ENCODE data around the gene PER1.
"Not testable (repeated sequence)": the region's sequence is repeated elsewhere in the genome, so short reads cannot be mapped to it uniquely, and the experiment has no call there.

The PER1 gene

DNA sequence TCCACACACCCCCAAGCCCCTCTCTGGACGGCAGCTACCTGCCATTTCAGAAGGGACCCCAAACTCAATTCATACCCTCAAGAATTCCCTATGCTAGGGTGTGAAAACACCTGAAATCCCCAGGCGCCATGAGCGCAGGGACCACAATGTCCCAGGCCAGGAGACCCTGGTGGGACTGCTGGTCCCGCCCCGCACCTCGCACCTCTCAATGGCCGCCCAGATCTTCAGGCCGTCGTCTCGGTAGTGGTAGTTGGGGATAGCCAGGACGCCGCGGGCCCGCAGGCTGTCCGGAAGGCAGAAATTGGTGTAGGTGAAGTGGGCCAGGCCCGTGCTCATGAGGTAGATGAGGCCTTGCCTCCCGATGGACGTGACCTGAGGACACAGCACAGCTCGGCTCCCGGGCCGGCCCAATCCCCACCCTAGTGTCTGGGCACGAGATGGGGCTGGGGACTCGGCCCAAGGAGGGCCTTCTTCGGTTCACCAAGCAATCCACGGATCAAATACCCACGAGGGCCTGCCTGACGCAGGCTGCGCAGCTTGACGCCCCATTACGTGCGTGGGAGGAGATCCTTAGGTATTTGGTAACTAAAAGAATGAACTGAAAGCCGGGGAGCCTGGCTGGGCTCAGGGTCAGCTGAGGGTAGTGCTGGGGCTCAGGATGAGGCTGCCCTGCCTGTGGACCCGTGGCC is 43.1 kb downstream of the PER1 start:
- Mint-ChIP-seq H3K27me3 (ENCODE audit: low read depth) (peaks cover 83% of the 10 kb centered on the region), H3K4me3 (peak overlapping the region in 1 of 3 experiments; percentile 50), H3K27ac (no peak overlapping the region), H3K4me1 (peaks cover 18% of the 10 kb centered on the region), H3K36me3 (ENCODE audit: low read depth) (no peaks in the 10 kb centered on the region), H3K9me3 (no peaks in the 10 kb centered on the region)
- TF ChIP-seq CTCF (IDR thresholded peaks at IDR 0.05; ENCODE audit: unreplicated experiment in 3 of 3): no peak

- H3K27ac Mint-ChIP-seq; H3K36me3 Mint-ChIP-seq (ENCODE audit: low read depth); H3K9me3 Mint-ChIP-seq; H3K4me3 Mint-ChIP-seq: not testable (repeated sequence)
- Mint-ChIP-seq H3K4me1 (peaks cover 18% of the 10 kb centered on the region), H3K27me3 (ENCODE audit: low read depth) (peaks cover 69% of the 10 kb centered on the region)
These were observed 45.2 kb downstream of the PER1 start for GRCh38 chr17:8106980-8107379.

DNA sequence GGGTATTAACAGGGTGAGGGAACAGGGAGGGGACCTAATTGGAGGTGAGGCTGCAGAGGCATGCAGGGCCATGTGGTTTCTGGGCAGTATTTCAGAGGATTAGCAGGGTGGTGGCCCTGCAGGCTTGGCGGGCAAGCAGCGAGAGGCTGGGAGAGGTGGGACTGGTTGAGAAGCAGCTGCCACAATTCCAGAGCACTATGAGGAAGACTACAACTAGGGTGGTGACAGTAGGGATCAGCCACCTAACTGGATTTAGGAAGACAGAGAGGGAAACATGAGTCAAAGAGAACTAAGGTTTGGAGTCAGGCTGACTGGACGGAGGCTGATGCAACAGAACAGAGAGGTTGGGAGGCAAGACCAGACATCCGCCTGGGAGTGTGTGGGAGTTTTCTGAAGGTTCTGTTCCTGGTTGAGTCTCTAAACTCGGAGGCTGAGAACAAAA is 46.2 kb downstream of the PER1 start:
- Mint-ChIP-seq H3K4me1 (peaks cover 15% of the 10 kb centered on the region), H3K9me3 (no peaks in the 10 kb centered on the region), H3K27ac (no peak overlapping the region), H3K4me3 (no peak overlapping the region), H3K36me3 (ENCODE audit: low read depth) (no peaks in the 10 kb centered on the region), H3K27me3 (ENCODE audit: low read depth) (peaks cover 59% of the 10 kb centered on the region)
- no peak for TF ChIP-seq CTCF (IDR thresholded peaks at IDR 0.05; ENCODE audit: unreplicated experiment in 3 of 3)

DNA sequence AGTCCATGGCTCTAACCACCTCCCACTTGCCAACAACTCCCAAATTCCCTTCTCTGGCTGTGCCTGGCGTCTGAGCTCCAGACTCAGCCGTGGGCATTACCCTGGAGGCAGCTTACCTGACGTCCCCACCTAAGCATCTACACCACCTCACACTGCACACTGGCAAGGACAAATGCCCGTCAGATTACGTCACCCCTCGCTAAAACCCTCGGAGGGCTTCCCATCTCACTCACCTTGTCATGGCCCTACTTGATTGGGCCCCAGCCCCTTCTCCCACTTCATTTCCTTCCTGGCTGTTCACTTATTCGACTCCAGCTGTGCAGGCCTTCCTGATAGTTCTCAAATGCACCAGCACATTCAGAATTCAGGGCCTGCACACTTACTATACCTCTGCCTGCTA is 47.3 kb downstream of the PER1 start:
- Mint-ChIP-seq H3K4me1 (peaks cover 10% of the 10 kb centered on the region), H3K27ac (no peak overlapping the region), H3K36me3 (ENCODE audit: low read depth) (no peaks in the 10 kb centered on the region), H3K27me3 (ENCODE audit: low read depth) (peaks cover 52% of the 10 kb centered on the region), H3K4me3 (no peak overlapping the region), H3K9me3 (no peaks in the 10 kb centered on the region)
- TF ChIP-seq CTCF (IDR thresholded peaks at IDR 0.05; ENCODE audit: unreplicated experiment in 3 of 3): no peak

DNA sequence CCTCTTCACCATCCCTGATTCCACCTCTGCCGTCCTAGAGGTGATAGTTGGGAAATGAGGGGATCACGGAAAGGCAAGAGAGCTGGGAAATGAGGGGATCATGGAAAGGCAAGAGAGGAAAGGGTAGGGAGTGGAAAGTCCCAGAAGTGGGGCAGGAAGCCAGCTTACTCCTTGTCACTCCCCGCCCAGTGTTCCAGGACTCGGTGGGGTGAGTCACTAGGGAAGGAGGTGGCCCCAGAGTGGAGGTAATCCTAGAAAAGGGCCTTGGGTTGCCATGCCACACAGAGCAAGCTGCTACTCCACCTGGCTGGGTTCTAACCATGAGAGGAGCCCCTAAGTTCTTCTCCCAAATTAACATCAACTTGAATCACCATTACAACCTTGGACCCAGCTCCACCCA is 48.7 kb downstream of the PER1 start:
- Mint-ChIP-seq H3K4me3 (no peak overlapping the region), H3K27me3 (ENCODE audit: low read depth) (peaks cover 41% of the 10 kb centered on the region), H3K4me1 (peaks cover 10% of the 10 kb centered on the region), H3K9me3 (no peaks in the 10 kb centered on the region), H3K36me3 (ENCODE audit: low read depth) (no peaks in the 10 kb centered on the region), H3K27ac (no peak overlapping the region)
- TF ChIP-seq CTCF (IDR thresholded peaks at IDR 0.05; ENCODE audit: unreplicated experiment in 3 of 3): no peak

DNA sequence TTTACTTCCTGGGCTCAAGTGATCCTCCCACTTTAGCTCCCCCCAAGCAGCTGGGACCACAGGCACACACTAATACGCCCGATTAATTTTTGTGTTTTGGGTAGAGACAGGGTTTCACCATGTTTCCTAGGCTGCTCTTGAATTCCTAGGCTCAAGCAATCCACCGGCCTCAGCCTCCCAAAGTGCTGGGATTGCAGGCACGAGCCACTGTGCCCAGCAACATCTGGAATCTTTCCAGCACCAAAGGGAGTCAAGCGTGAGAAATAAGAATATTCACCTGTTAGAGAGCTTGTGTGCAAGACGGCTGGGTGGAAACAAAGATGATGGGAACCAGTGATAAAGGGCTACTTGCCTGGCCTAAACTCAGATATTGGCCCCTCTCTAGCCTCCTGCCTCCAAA is 50.5 kb downstream of the PER1 start:
- Mint-ChIP-seq H3K27me3 (ENCODE audit: low read depth) (peaks cover 40% of the 10 kb centered on the region), H3K9me3 (no peaks in the 10 kb centered on the region), H3K27ac (no peak overlapping the region), H3K4me1 (peaks cover 2% of the 10 kb centered on the region), H3K36me3 (ENCODE audit: low read depth) (no peaks in the 10 kb centered on the region), H3K4me3 (no peak overlapping the region)
- TF ChIP-seq CTCF (IDR thresholded peaks at IDR 0.05; ENCODE audit: unreplicated experiment in 3 of 3): no peak

Measured in nephron (organoid).